HepG2 (cell line): ENCODE data around the gene FAT1. TPM values are rescaled to one million over a fixed set of nuclear protein-coding genes. Genes with fewer than 3 reads are reported as not detected.

Experiments
- ATF4 ChIP-seq, 2 experiments: fragments of 450-650 bp in 1 of 2; sonication (generic) in 1 of 2; formaldehyde crosslinking; IDR thresholded peaks; 2 replicates each; pipeline versions ENCODE4 v1.5.0 to v1.8.0; 2020 to 2022; ENCODE audit warnings: mild to moderate bottlenecking in 1 of 2, missing genetic modification reagents in 1 of 2
- ATF7 ChIP-seq, 2 experiments: fragments of 450-650 bp in 1 of 2; sonication (generic) in 1 of 2; formaldehyde crosslinking in 1 of 2; IDR thresholded peaks; 2 replicates each; pipeline versions ENCODE4 v1.4.0 to v1.6.1; 2016 to 2020; ENCODE audit warnings: antibody characterized with exemption in 1 of 2, mild to moderate bottlenecking in 1 of 2, missing genetic modification reagents in 1 of 2
- DNMT3B ChIP-seq: conservative IDR thresholded peaks from 2 replicates; pipeline ENCODE4 v1.6.1; 2016; ENCODE audit warnings: missing biosample characterization, control low read depth
- DR1 ChIP-seq: sonication (generic); formaldehyde crosslinking; IDR thresholded peaks from 2 replicates; pipeline ENCODE4 v1.8.0; 2021; ENCODE audit warnings: mild to moderate bottlenecking, missing genetic modification reagents, inconsistent platforms
- ELF3 ChIP-seq: IDR thresholded peaks from 2 replicates; pipeline ENCODE4 v1.6.1; 2016; ENCODE audit warnings: missing genetic modification reagents, missing compliant biosample characterization
- GZF1 ChIP-seq: sonication (generic); formaldehyde crosslinking; IDR thresholded peaks from 2 replicates; pipeline ENCODE4 v1.5.1; 2020; ENCODE audit warnings: mild to moderate bottlenecking, missing genetic modification reagents
- JUNB ChIP-seq: sonication (generic); formaldehyde crosslinking; IDR thresholded peaks from 2 replicates; pipeline ENCODE4 v1.8.0; 2022; ENCODE audit warnings: missing genetic modification reagents, mild to moderate bottlenecking, borderline replicate concordance
- NBN ChIP-seq: fragments of 450-650 bp; conservative IDR thresholded peaks from 2 replicates; pipeline ENCODE4 v1.6.1; 2017
- NR2F1 ChIP-seq, 2 experiments: fragments of 450-650 bp in 1 of 2; formaldehyde crosslinking in 1 of 2; IDR thresholded peaks; 2 replicates each; pipeline versions ENCODE4 v1.5.0 to v1.6.1; 2016 to 2020; ENCODE audit warnings: mild to moderate bottlenecking in 1 of 2, missing compliant biosample characterization in 1 of 2, missing genetic modification reagents in 1 of 2, moderate library complexity in 1 of 2
- NR2F6 ChIP-seq, 2 experiments: IDR thresholded peaks; 2 replicates each; pipeline ENCODE4 v1.6.1; 2016; ENCODE audit warnings: antibody characterized with exemption in 1 of 2, mild to moderate bottlenecking in 1 of 2
- PLSCR1 ChIP-seq: sonication (generic); formaldehyde crosslinking; IDR thresholded peaks from 2 replicates; pipeline ENCODE4 v1.5.0; 2020; ENCODE audit warnings: missing genetic modification reagents, mild to moderate bottlenecking, borderline replicate concordance
- RBAK ChIP-seq: sonication (generic); formaldehyde crosslinking; IDR thresholded peaks from 2 replicates; pipeline ENCODE4 v1.5.1; 2020; ENCODE audit warnings: mild to moderate bottlenecking, missing genetic modification reagents
- RXRA ChIP-seq: sonication (generic); formaldehyde crosslinking; IDR thresholded peaks from 2 replicates; pipeline ENCODE4 v1.5.1; 2020; ENCODE audit warnings: missing genetic modification reagents
- SOX6 ChIP-seq, 2 experiments: fragments of 450-650 bp in 1 of 2; sonication (generic) in 1 of 2; formaldehyde crosslinking in 1 of 2; IDR thresholded peaks; 2 replicates each; pipeline versions ENCODE4 v1.4.0 to v1.6.1; 2017 to 2020; ENCODE audit warnings: antibody characterized with exemption in 1 of 2, mild to moderate bottlenecking in 1 of 2, missing genetic modification reagents in 1 of 2
- SPEN ChIP-seq: sonication (generic); formaldehyde crosslinking; IDR thresholded peaks from 2 replicates; pipeline ENCODE4 v1.5.1; 2020; ENCODE audit warnings: low read depth, mild to moderate bottlenecking, missing genetic modification reagents
- TCF7 ChIP-seq: sonication (generic); IDR thresholded peaks from 2 replicates; pipeline ENCODE4 v1.6.1; 2016; ENCODE audit warnings: antibody characterized with exemption, low read depth
- TGIF2 ChIP-seq: IDR thresholded peaks from 2 replicates; pipeline ENCODE4 v1.6.1; 2016; ENCODE audit warnings: control low read depth, missing compliant biosample characterization
- ZBTB7B ChIP-seq: sonication (generic); formaldehyde crosslinking; IDR thresholded peaks from 2 replicates; pipeline ENCODE4 v1.4.0; 2020; ENCODE audit warnings: missing genetic modification reagents
- ZFP62 ChIP-seq: sonication (generic); formaldehyde crosslinking; IDR thresholded peaks from 2 replicates; pipeline ENCODE4 v1.4.0; 2020; ENCODE audit warnings: missing genetic modification reagents
- ZNF224 ChIP-seq: sonication (generic); formaldehyde crosslinking; IDR thresholded peaks from 2 replicates; pipeline ENCODE4 v1.5.0; 2020; ENCODE audit warnings: mild to moderate bottlenecking, missing genetic modification reagents
- ZNF460 ChIP-seq: sonication (generic); formaldehyde crosslinking; IDR thresholded peaks from 2 replicates; pipeline ENCODE4 v1.5.1; 2020; ENCODE audit warnings: missing genetic modification reagents, mild to moderate bottlenecking, borderline replicate concordance
- ZNF562 ChIP-seq: sonication (generic); formaldehyde crosslinking; IDR thresholded peaks from 2 replicates; pipeline ENCODE4 v1.8.0; 2022; ENCODE audit warnings: missing genetic modification reagents, borderline replicate concordance
- ZNF703 ChIP-seq: sonication (generic); formaldehyde crosslinking; IDR thresholded peaks from 2 replicates; pipeline ENCODE4 v1.5.1; 2020; ENCODE audit warnings: missing genetic modification reagents, mild to moderate bottlenecking, moderate library complexity, borderline replicate concordance
- ZNF709 ChIP-seq: sonication (generic); formaldehyde crosslinking; IDR thresholded peaks from 2 replicates; pipeline ENCODE4 v1.5.0; 2020; ENCODE audit warnings: mild to moderate bottlenecking, missing genetic modification reagents
- ZNF784 ChIP-seq: sonication (generic); formaldehyde crosslinking; IDR thresholded peaks from 2 replicates; pipeline ENCODE4 v1.5.1; 2020; ENCODE audit warnings: missing genetic modification reagents, mild to moderate bottlenecking, borderline replicate concordance
- ZSCAN5A ChIP-seq: sonication (generic); formaldehyde crosslinking; IDR thresholded peaks from 2 replicates; pipeline ENCODE4 v1.8.0; 2022; ENCODE audit warnings: mild to moderate bottlenecking, missing genetic modification reagents, borderline replicate concordance
- polyA plus RNA-seq, 8 experiments: library from polyadenylated mRNA; depleted of rRNA in 3 of 8; stranded (reverse) in 7 of 8; unstranded in 1 of 8; fragments of >200 nt; fragmentation: Illumina TruSeq in 4 of 8; extraction: Trizol in 4 of 8; gene quantifications; 2 replicates each; pipeline versions ENCODE4 v1.2.1 to v1.2.3, GENCODE V29; 2011 to 2016; ENCODE audit warnings: low read depth in 4 of 8, missing spikeins in 1 of 8, mixed read lengths in 1 of 8; ENCODE audit not compliant: insufficient read depth in 1 of 8
- total RNA-seq, 5 experiments: library from RNA; depleted of rRNA; stranded (reverse); fragments of >200 nt; fragmentation: Illumina TruSeq; extraction: Trizol; gene quantifications; 2 replicates each; pipeline ENCODE4 v1.2.3, GENCODE V29; 2016; ENCODE audit warnings: low read depth in 1 of 5

Gene FAT1
- total and polyA plus RNA-seq, 2 of the 13 experiments (the other 11 are each of a cell fraction or from before 2014, with no cell fraction given), result 185 to 216 TPM

GRCh38 chr4:186728631-186729271 is 5.1 kb upstream of the FAT1 start (continued):
- TF ChIP-seq PLSCR1 (CRISPR knock-in tag) (no peak), ZSCAN5A (CRISPR knock-in tag) (peak; percentile 29; the same call in 1 of the 2 replicates), GZF1 (CRISPR knock-in tag) (no peak), ZNF703 (CRISPR knock-in tag) (no peak), ELF3 (CRISPR knock-in tag) (peak; percentile 90), ZBTB7B (CRISPR knock-in tag) (peak; percentile 48; the same call in 1 of the 2 replicates), SOX6 (IDR thresholded peaks at IDR 0.05) (no peak), SOX6 (CRISPR knock-in tag; IDR thresholded peaks at IDR 0.05) (peak; percentile 74), DR1 (CRISPR knock-in tag) (no peak), ATF7 (IDR thresholded peaks at IDR 0.05) (no peak), ATF7 (CRISPR knock-in tag; IDR thresholded peaks at IDR 0.05) (no peak), NR2F6 (IDR thresholded peaks at IDR 0.05) (no peak), NR2F6 (CRISPR knock-in tag; IDR thresholded peaks at IDR 0.05) (peak; percentile 64; the same call in 1 of the 2 replicates), DNMT3B (CRISPR knock-in tag) (0 out of 2 replicates have a peak, but pooled peaks have one; percentile 15), ZNF224 (CRISPR knock-in tag) (no peak), ZNF709 (no peak), ZNF562 (no peak), RBAK (CRISPR knock-in tag) (no peak), ATF4 (CRISPR knock-in tag; IDR thresholded peaks at IDR 0.05) (0 out of 4 replicates have a peak, but pooled peaks of 1 of the 2 experiments have one; percentile 27), TGIF2 (CRISPR knock-in tag) (peak; percentile 21; the same call in 1 of the 2 replicates), NR2F1 (CRISPR knock-in tag; IDR thresholded peaks at IDR 0.05) (no peak), RXRA (no peak; the same call in 1 of the 2 replicates), SPEN (CRISPR knock-in tag) (0 out of 2 replicates have a peak, but pooled peaks have one; percentile 31), NBN (no peak), TCF7 (peak; percentile 88), ZNF460 (no peak), ZNF784 (peak; percentile 29; the same call in 1 of the 2 replicates), JUNB (CRISPR knock-in tag) (no peak), ZFP62 (CRISPR knock-in tag) (no peak)
